GM19239 (cell line): Measurements from ENCODE around the gene RHBDL1.

ENCODE experiments used
- DNase-seq: peaks from one replicate; pipeline ENCODE4 v3.0.0; 2011; ENCODE audit warnings: low spot score; ENCODE audit not compliant: insufficient read length
- FAIRE-seq: peaks from 2 replicates; lab custom pipeline; 2011; peaks lifted over from hg19 to GRCh38; lab: Jason Lieb, UNC

Gene RHBDL1

DNA sequence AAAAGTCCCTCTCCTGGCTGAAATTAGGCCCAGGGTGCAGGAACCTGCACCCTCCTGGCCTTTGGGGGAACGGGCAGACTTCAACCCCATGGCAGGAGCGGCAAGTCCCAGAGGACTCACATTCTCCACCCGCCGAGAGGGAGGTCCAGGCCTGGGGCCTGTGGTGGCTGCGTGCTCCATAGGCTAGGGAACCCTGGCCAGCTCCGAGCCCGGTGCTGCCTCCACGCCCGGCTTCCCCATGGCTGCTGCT, 50.6 kb downstream of the RHBDL1 start:
- FAIRE-seq (no peak), DNase-seq (no peak)

DNA sequence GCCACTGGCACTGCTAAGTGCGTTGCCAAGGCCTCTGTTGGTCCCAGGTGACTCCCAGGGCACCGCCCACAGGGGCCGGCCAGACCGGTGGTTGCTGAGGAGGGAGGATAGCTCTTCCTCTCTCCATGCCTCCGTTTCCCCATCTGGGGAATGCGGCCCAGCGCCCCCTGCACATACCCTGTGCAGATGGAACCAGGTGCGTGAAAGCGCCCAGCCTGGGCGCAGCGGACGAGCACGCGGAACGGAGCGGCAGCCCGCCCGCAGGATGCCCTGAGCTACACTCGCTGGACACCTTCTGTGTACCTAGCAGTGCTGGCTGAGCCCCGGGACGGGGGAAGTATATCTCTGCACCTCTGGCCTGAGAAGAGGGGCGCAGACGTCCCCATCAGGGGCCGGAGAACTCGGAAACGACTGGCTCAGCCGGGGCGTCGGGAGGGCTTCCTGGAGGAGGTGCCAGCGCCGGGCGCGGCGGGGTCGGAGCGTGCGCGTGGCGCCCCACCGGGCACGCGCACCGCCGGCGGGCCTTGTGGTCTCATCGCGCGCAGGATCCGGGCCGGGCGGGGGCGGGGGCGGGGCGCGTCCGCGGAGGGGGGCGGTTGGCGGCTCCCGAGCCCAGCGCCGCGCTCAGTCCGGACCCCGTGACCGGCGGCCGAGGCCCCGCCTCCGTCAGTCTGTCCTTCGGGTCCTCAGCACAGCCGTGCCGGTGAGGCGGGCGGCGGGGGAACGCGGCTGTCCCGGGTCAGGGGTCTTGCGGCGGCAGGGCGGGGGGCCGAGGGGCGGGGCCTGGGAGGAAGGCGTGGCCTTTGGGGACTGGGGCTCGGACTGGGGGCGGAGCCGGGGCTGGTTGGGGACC, 51.2 kb downstream of the RHBDL1 start, which contains the start of the genes CCDC78 and HAGHL:
CCDC78 (minus strand) TSS at position 6 of the 853 bp plus-strand sequence. CDS start 76 bp downstream, outside the sequence.
HAGHL (plus strand) TSS at position 669 of the 853 bp plus-strand sequence. CDS start 404 bp downstream, outside the sequence.
- DNase-seq (peak; percentile 90), FAIRE-seq (peak; percentile 48)

GRCh38 chr16:727291-727977, 52.0 kb downstream of the RHBDL1 start:
- no peak for FAIRE-seq
- no peak for DNase-seq
